ENCODE data around the gene PRR29.

Gene PRR29

GRCh38 chr17:63999680-64000531 lies 1.8 kb downstream of the PRR29 start:
- CTCF ChIA-PET, result interaction anchor here (1.2 to 2.1 kb wide), 4 partner anchors 10 to 134 kb away, joined by 3 to 9 read pairs (median 6); no protein-coding TSS in a partner anchor
- POLR2A ChIA-PET, result no interaction called here
- DNase-seq (ENCODE audit: extremely low spot score), result no peak
- TF ChIP-seq, protein P1, sequence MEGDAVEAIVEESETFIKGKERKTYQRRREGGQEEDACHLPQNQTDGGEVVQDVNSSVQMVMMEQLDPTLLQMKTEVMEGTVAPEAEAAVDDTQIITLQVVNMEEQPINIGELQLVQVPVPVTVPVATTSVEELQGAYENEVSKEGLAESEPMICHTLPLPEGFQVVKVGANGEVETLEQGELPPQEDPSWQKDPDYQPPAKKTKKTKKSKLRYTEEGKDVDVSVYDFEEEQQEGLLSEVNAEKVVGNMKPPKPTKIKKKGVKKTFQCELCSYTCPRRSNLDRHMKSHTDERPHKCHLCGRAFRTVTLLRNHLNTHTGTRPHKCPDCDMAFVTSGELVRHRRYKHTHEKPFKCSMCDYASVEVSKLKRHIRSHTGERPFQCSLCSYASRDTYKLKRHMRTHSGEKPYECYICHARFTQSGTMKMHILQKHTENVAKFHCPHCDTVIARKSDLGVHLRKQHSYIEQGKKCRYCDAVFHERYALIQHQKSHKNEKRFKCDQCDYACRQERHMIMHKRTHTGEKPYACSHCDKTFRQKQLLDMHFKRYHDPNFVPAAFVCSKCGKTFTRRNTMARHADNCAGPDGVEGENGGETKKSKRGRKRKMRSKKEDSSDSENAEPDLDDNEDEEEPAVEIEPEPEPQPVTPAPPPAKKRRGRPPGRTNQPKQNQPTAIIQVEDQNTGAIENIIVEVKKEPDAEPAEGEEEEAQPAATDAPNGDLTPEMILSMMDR (IDR thresholded peaks at IDR 0.05; ENCODE audit: control extremely low read depth, extremely low read depth, low read depth, missing control alignments), result no peak

GRCh38 chr17:64001091-64001579 lies 3.0 kb downstream of the PRR29 start:
- DNase-seq (ENCODE audit: extremely low spot score), result no peak
- TF ChIP-seq, protein P1 (IDR thresholded peaks at IDR 0.05; ENCODE audit: control extremely low read depth, extremely low read depth, low read depth, missing control alignments), result no peak
- CTCF ChIA-PET, result interaction anchor here (1.2 kb wide), 1 partner anchor 24 kb away, joined by 3 read pairs; no protein-coding TSS in a partner anchor
- POLR2A ChIA-PET, result no interaction called here

GRCh38 chr17:64001763-64002529 lies 3.8 kb downstream of the PRR29 start:
- ChIA-PET CTCF (interaction anchor here (1.2 to 1.5 kb wide), 2 partner anchors 12 to 24 kb away, joined by 3 to 4 read pairs; no protein-coding TSS in a partner anchor), POLR2A (no interaction called here)
- TF ChIP-seq, protein P1 (IDR thresholded peaks at IDR 0.05; ENCODE audit: control extremely low read depth, extremely low read depth, low read depth, missing control alignments), result no peak
- DNase-seq (ENCODE audit: extremely low spot score), result no peak

DNA sequence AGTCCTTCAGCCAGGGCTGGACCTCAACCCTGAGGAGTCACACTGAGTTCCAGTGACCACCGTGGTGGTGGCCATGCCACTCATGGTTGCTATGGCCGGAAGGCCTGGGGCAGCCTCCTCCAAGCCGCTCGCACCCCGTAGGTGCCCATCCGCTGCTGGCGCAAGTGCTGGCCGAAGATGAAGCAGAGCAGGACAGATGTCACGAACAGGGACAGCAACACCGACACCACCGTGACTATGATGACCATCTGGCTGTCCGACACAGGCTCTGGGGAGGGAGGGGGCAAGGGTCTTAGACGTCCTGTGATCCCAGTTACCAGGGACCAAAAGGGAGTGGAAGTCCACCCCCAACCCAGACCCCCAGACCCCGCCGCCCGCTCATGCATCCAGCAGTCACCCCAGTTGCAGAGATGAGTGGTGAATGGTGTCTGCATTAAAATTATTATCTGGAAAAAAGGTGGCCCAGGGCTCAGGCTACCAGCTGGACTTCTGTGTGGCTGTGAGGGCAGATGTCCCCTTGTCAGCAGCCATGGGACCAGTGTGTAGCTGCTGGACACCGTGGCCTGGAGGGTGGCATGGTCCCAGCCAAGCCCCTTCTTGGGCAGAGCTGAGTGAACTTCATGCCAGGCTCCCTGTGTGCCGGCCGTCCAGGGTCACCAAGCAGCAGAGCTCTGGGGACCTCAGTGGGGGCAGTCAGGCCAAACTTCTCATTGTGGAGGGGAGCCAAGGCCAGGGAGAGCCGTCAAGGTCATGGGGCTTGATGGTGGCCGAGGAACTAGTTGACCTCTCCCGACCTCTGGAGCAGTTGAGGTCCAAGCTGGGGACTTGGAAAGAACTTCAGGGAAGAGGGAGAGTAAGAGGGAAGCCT lies 4.7 kb downstream of the PRR29 start:
- ChIA-PET POLR2A (no interaction called here), CTCF (interaction anchor here (1.5 kb wide), 1 partner anchor 13 kb away, joined by 4 read pairs; no protein-coding TSS in a partner anchor)
- TF ChIP-seq, protein P1 (IDR thresholded peaks at IDR 0.05; ENCODE audit: control extremely low read depth, extremely low read depth, low read depth, missing control alignments), result no peak
- no peak for DNase-seq (ENCODE audit: extremely low spot score)

GRCh38 chr17:64003526-64004121 lies 5.5 kb downstream of the PRR29 start:
- peak; percentile 9 for DNase-seq (ENCODE audit: extremely low spot score)
- TF ChIP-seq, protein P1 (IDR thresholded peaks at IDR 0.05; ENCODE audit: control extremely low read depth, extremely low read depth, low read depth, missing control alignments), result no peak
- CTCF ChIA-PET, result interaction anchor here (1.5 kb wide), 1 partner anchor 13 kb away, joined by 4 read pairs; no protein-coding TSS in a partner anchor
- POLR2A ChIA-PET, result no interaction called here

All from GM10248 (cell line).